Liver (tissue), 9 donors: ENCODE measurements around the gene HES6. TPM values are rescaled to one million over a fixed set of nuclear protein-coding genes. Genes with fewer than 3 reads are reported as not detected.

Experiments
- DNase-seq: peaks from one replicate; pipeline ENCODE4 v3.0.0-alpha.2; 2017; ENCODE audit warnings: low spot score
- H3K27ac ChIP-seq, 2 donors: one replicate each; pipeline ENCODE4 v1.7.0; 2013; ENCODE audit warnings: inconsistent platforms in 2 of 2, low read length in 2 of 2, control low read depth in 1 of 2, low read depth in 1 of 2, mild to moderate bottlenecking in 1 of 2
- H3K27me3 ChIP-seq, 4 donors: one replicate each; pipeline versions ENCODE4 v1.6.1 to v1.7.0; 2013; ENCODE audit warnings: low read length in 3 of 4, inconsistent platforms in 1 of 4, mild to moderate bottlenecking in 1 of 4, moderate library complexity in 1 of 4; ENCODE audit not compliant: control insufficient read depth in 4 of 4, insufficient read depth in 4 of 4
- H3K36me3 ChIP-seq, 4 donors: one replicate each; pipeline versions ENCODE4 v1.6.1 to v1.7.0; 2013; ENCODE audit warnings: low read length in 3 of 4, mild to moderate bottlenecking in 3 of 4, low read depth in 1 of 4, moderate library complexity in 1 of 4; ENCODE audit not compliant: control insufficient read depth in 4 of 4, insufficient read depth in 3 of 4
- H3K4me1 ChIP-seq, 4 donors: one replicate each; pipeline versions ENCODE4 v1.6.1 to v1.7.0; 2013; ENCODE audit warnings: low read length in 3 of 4, mild to moderate bottlenecking in 3 of 4, moderate library complexity in 1 of 4; ENCODE audit not compliant: control insufficient read depth in 4 of 4, insufficient read depth in 4 of 4
- H3K4me3 ChIP-seq, 3 donors: one replicate each; pipeline versions ENCODE4 v1.6.1 to v1.7.0; 2013; ENCODE audit warnings: low read length in 3 of 3, control low read depth in 1 of 3, low read depth in 1 of 3, mild to moderate bottlenecking in 1 of 3
- H3K9ac ChIP-seq, 2 donors: one replicate each; pipeline ENCODE4 v1.7.0; 2013; ENCODE audit warnings: low read length in 2 of 2, mild to moderate bottlenecking in 2 of 2, moderate library complexity in 2 of 2, control low read depth in 1 of 2, low read depth in 1 of 2
- H3K9me3 ChIP-seq, 4 donors: one replicate each; pipeline versions ENCODE4 v1.6.1 to v1.7.0; 2013; ENCODE audit warnings: low read length in 3 of 4; ENCODE audit not compliant: control insufficient read depth in 4 of 4
- EGR1 ChIP-seq, 2 donors: IDR thresholded peaks; 2 replicates each; pipeline ENCODE4 v1.6.1; 2016 to 2018; ENCODE audit warnings: antibody characterized with exemption in 2 of 2, low read depth in 2 of 2
- FOXA1 ChIP-seq: IDR thresholded peaks from 2 replicates; pipeline ENCODE4 v1.6.1; 2016; ENCODE audit warnings: antibody characterized with exemption
- FOXA2 ChIP-seq: IDR thresholded peaks from 2 replicates; pipeline ENCODE4 v1.6.1; 2016; ENCODE audit warnings: antibody characterized with exemption
- GABPA ChIP-seq, 2 donors: IDR thresholded peaks in 1 of 2; conservative IDR thresholded peaks in 1 of 2; 2 replicates each; pipeline ENCODE4 v1.6.1; 2016; ENCODE audit warnings: antibody characterized with exemption in 2 of 2, mild to moderate bottlenecking in 1 of 2, moderate library complexity in 1 of 2
- HNF4A ChIP-seq, 2 donors: conservative IDR thresholded peaks; 2 replicates each; pipeline ENCODE4 v1.6.1; 2016; ENCODE audit warnings: antibody characterized with exemption in 2 of 2, mild to moderate bottlenecking in 2 of 2
- HNF4G ChIP-seq: IDR thresholded peaks from 2 replicates; pipeline ENCODE4 v1.6.1; 2016; ENCODE audit warnings: antibody characterized with exemption
- JUND ChIP-seq, 2 donors: IDR thresholded peaks; 2 replicates each; pipeline ENCODE4 v1.6.1; 2016; ENCODE audit warnings: antibody characterized with exemption in 2 of 2
- NR2F2 ChIP-seq: IDR thresholded peaks from 2 replicates; pipeline ENCODE4 v1.6.1; 2016; ENCODE audit warnings: antibody characterized with exemption
- RAD21 ChIP-seq, 2 donors: IDR thresholded peaks; 2 replicates each; pipeline ENCODE4 v1.6.1; 2016; ENCODE audit warnings: antibody characterized with exemption in 2 of 2, mild to moderate bottlenecking in 2 of 2
- RXRA ChIP-seq, 2 donors: IDR thresholded peaks; 2 replicates each; pipeline ENCODE4 v1.6.1; 2017 to 2018; ENCODE audit warnings: antibody characterized with exemption in 2 of 2, mild to moderate bottlenecking in 1 of 2
- SP1 ChIP-seq: IDR thresholded peaks from 2 replicates; pipeline ENCODE4 v1.6.1; 2018; ENCODE audit warnings: antibody characterized with exemption, mild to moderate bottlenecking
- TAF1 ChIP-seq: conservative IDR thresholded peaks from 2 replicates; pipeline ENCODE4 v1.6.1; 2016; ENCODE audit warnings: antibody characterized with exemption, mild to moderate bottlenecking
- YY1 ChIP-seq: IDR thresholded peaks from 2 replicates; pipeline ENCODE4 v1.6.1; 2016; ENCODE audit warnings: antibody characterized with exemption, mild to moderate bottlenecking
- ZBTB33 ChIP-seq: IDR thresholded peaks from 2 replicates; pipeline ENCODE4 v1.6.1; 2016; ENCODE audit warnings: antibody characterized with exemption
- WGBS: extraction: QIAGEN DNeasy Blood & Tissue Kit; methylation state at CpG from one replicate; pipeline ENCODE4 v1.1.7; 2013; 5-methylcytosine and 5-hydroxymethylcytosine counted together
- polyA plus RNA-seq, 2 donors: library from polyadenylated mRNA; stranded (reverse) in 1 of 2; unstranded in 1 of 2; fragments of 200-250 nt in 1 of 2; fragments of >200 nt in 1 of 2; fragmentation: Nextera tagmentation in 1 of 2; extraction: Ambion mirVana in 1 of 2; gene quantifications; one replicate each; pipeline versions ENCODE4 v1.2.1 to v1.2.3, GENCODE V29; 2013 to 2015
- total RNA-seq, 2 donors: library from RNA; depleted of rRNA; stranded (reverse); fragments of >200 nt; gene quantifications; one replicate each; pipeline ENCODE4 v1.2.3, GENCODE V29; 2014
- TF ChIP-seq, protein P1 (sequence below): IDR thresholded peaks from 2 replicates; pipeline ENCODE4 v1.6.1; 2016; ENCODE audit warnings: antibody characterized with exemption, mild to moderate bottlenecking
- TF ChIP-seq, protein P2 (sequence below): IDR thresholded peaks from 2 replicates; pipeline ENCODE4 v1.6.1; 2016; ENCODE audit warnings: antibody characterized with exemption
- TF ChIP-seq, protein P3 (sequence below): fragments of 150-350 bp; IDR thresholded peaks from 2 replicates; pipeline ENCODE4 v1.5.1; 2017; ENCODE audit warnings: improper control_type of control experiment, low read depth, low read length; ENCODE audit not compliant: missing input control
- donor health status: healthy.
- donor health status: healthy.
- donor health status: healthy.
- donor health status: healthy.
- donor health status: healthy.

Gene HES6
- total and polyA plus RNA-seq, 4 donors, result 1.7 to 13.2 (median 2.6) TPM

DNA sequence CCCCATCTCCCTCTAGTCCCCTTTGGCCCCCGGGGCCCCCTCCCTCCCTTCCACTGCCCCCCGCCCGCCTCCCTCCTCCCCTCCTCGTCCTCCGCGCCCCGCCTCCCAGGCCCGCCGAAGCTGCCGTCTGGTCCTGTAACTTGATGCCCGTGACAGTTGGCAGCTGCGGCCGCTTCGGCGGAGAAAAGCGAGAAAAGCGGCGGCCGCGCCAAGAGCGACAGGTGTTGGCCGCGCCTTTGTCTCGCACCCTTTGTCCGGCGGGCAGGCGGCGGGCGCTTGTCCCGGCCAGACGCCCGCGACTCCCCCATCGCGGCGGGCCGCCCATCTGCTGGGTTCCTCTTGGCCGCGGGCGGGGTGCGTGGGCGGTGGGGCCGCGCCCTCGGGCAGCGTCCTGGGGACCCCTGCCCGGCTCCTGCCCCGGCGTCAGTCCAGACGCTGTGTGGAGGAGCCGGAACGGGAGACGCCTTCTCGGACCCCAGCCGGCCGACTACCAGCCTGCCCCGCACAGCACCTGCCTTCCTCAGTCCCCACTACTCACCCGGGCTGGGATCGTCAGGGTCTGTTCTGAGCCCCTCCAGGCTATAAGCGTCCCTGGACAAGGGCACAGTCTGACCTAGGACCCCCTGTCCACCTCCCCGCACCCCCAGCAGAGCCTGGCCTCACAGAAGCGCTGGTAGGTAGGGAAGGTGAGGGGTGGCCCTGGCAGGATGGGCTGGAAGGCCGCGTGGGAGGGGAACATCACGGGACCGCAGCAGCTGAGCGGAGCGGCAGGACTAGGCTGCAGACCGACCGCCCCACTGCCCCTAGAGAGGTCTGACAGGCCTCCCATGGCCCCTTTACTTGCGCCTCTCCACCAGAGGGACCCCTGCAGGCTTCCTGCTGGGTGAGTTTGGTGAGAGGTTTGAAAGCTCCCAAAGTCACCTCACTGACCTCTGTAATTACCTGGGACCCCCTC lies 1.2 kb upstream of the HES6 start:
- peaks cover 10 to 20% (median 11%) of the 10 kb centered on the region in 4 donors for H3K4me1 ChIP-seq
- H3K9ac ChIP-seq, result no peak overlapping the region
- TF ChIP-seq TAF1, result no peak
- no peak for TF ChIP-seq EGR1 (IDR thresholded peaks at IDR 0.05; ENCODE audit: low read depth in 2 of 2)
- no peak for TF ChIP-seq NR2F2
- TF ChIP-seq HNF4A (conservative IDR thresholded peaks at IDR 0.05), result no peak
- TF ChIP-seq, protein P1, sequence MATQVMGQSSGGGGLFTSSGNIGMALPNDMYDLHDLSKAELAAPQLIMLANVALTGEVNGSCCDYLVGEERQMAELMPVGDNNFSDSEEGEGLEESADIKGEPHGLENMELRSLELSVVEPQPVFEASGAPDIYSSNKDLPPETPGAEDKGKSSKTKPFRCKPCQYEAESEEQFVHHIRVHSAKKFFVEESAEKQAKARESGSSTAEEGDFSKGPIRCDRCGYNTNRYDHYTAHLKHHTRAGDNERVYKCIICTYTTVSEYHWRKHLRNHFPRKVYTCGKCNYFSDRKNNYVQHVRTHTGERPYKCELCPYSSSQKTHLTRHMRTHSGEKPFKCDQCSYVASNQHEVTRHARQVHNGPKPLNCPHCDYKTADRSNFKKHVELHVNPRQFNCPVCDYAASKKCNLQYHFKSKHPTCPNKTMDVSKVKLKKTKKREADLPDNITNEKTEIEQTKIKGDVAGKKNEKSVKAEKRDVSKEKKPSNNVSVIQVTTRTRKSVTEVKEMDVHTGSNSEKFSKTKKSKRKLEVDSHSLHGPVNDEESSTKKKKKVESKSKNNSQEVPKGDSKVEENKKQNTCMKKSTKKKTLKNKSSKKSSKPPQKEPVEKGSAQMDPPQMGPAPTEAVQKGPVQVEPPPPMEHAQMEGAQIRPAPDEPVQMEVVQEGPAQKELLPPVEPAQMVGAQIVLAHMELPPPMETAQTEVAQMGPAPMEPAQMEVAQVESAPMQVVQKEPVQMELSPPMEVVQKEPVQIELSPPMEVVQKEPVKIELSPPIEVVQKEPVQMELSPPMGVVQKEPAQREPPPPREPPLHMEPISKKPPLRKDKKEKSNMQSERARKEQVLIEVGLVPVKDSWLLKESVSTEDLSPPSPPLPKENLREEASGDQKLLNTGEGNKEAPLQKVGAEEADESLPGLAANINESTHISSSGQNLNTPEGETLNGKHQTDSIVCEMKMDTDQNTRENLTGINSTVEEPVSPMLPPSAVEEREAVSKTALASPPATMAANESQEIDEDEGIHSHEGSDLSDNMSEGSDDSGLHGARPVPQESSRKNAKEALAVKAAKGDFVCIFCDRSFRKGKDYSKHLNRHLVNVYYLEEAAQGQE, result no peak
- TF ChIP-seq, protein P2, sequence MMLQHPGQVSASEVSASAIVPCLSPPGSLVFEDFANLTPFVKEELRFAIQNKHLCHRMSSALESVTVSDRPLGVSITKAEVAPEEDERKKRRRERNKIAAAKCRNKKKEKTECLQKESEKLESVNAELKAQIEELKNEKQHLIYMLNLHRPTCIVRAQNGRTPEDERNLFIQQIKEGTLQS, result no peak
- no peak for TF ChIP-seq GABPA (IDR thresholded peaks at IDR 0.05 in 1 of 2, conservative IDR thresholded peaks at IDR 0.05 in 1 of 2)
- no peak for DNase-seq
- peaks cover 4 to 16% (median 11%) of the 10 kb centered on the region in 4 donors for H3K36me3 ChIP-seq
- no peaks in the 10 kb centered on the region for H3K9me3 ChIP-seq
- no peak overlapping the region for H3K27ac ChIP-seq
- H3K27me3 ChIP-seq, result no peaks in the 10 kb centered on the region
- 22% methylated on average over 71 of the region's 71 CpGs for WGBS
- H3K4me3 ChIP-seq, result peak overlapping the region in 1 of 3 donors; percentile 84

DNA sequence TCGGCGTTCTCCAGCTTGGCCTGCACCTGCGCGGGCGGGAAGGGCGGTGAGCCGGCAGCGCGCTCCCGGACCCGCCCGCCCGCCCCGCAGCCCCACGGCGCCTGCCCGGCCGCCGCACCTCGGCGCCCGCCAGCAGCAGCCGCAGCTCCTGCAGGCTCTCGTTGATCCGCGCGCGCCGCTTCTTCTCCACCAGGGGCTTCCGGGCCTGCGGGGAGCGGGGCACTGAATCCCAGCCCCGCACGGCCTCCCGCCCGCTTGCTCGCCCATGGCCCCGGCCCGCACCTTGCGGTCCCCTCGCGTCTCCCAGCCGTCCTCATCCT lies 335 bp downstream of the HES6 start:
- no peak overlapping the region for H3K9ac ChIP-seq
- H3K9me3 ChIP-seq, result no peaks in the 10 kb centered on the region
- peaks cover 10 to 20% (median 12%) of the 10 kb centered on the region in 4 donors for H3K4me1 ChIP-seq
- peak overlapping the region in 2 of 3 donors; percentile 29 to 84 for H3K4me3 ChIP-seq
- no peak overlapping the region for H3K27ac ChIP-seq
- H3K27me3 ChIP-seq, result no peaks in the 10 kb centered on the region
- 2% methylated on average over 43 of the region's 43 CpGs for WGBS
- H3K36me3 ChIP-seq, result peaks cover 2 to 4% (median 3%) of the 10 kb centered on the region in 4 donors
- TF ChIP-seq TAF1, result no peak
- TF ChIP-seq, protein P2, result no peak
- TF ChIP-seq YY1, result no peak
- no peak for TF ChIP-seq FOXA2
- TF ChIP-seq, protein P1, result no peak
- no peak for TF ChIP-seq HNF4G
- TF ChIP-seq, protein P3, sequence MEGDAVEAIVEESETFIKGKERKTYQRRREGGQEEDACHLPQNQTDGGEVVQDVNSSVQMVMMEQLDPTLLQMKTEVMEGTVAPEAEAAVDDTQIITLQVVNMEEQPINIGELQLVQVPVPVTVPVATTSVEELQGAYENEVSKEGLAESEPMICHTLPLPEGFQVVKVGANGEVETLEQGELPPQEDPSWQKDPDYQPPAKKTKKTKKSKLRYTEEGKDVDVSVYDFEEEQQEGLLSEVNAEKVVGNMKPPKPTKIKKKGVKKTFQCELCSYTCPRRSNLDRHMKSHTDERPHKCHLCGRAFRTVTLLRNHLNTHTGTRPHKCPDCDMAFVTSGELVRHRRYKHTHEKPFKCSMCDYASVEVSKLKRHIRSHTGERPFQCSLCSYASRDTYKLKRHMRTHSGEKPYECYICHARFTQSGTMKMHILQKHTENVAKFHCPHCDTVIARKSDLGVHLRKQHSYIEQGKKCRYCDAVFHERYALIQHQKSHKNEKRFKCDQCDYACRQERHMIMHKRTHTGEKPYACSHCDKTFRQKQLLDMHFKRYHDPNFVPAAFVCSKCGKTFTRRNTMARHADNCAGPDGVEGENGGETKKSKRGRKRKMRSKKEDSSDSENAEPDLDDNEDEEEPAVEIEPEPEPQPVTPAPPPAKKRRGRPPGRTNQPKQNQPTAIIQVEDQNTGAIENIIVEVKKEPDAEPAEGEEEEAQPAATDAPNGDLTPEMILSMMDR, result no peak
- TF ChIP-seq FOXA1, result no peak
- no peak for TF ChIP-seq RAD21 (IDR thresholded peaks at IDR 0.05)
- no peak for TF ChIP-seq SP1
- no peak for TF ChIP-seq JUND (IDR thresholded peaks at IDR 0.05)
- no peak for TF ChIP-seq NR2F2
- TF ChIP-seq HNF4A (conservative IDR thresholded peaks at IDR 0.05), result no peak
- TF ChIP-seq RXRA (IDR thresholded peaks at IDR 0.05), result no peak
- no peak for TF ChIP-seq ZBTB33
- no peak for DNase-seq
